H9 (cell line): ENCODE measurements around the gene CDK8. TPM values are rescaled to one million over a fixed set of nuclear protein-coding genes. Genes with fewer than 3 reads are reported as not detected.

Experiments used
- DNase-seq: peaks from one replicate; pipeline ENCODE4 v3.0.0-alpha.2; 2017
- H2AFZ ChIP-seq: one replicate; pipeline ENCODE4 v1.6.1; 2013; ENCODE audit warnings: mild to moderate bottlenecking, low read length, control low read depth, moderate library complexity
- H2AK5ac ChIP-seq: 2 replicates; pipeline ENCODE4 v1.6.1; 2013; ENCODE audit warnings: low read length, control low read depth, mixed read lengths; ENCODE audit not compliant: insufficient read length
- H2BK120ac ChIP-seq: one replicate; pipeline ENCODE4 v1.6.1; 2013; ENCODE audit warnings: low read depth, mild to moderate bottlenecking, low read length, control low read depth, inconsistent platforms; ENCODE audit not compliant: poor library complexity, severe bottlenecking
- H2BK12ac ChIP-seq: 2 replicates; pipeline ENCODE4 v1.6.1; 2013; ENCODE audit warnings: low read length, control low read depth, mixed read lengths, low read depth; ENCODE audit not compliant: insufficient read length
- H2BK15ac ChIP-seq: 2 replicates; pipeline ENCODE4 v1.6.1; 2013; ENCODE audit warnings: low read depth, low read length, control low read depth
- H2BK20ac ChIP-seq: one replicate; pipeline ENCODE4 v1.6.1; 2013; ENCODE audit warnings: low read depth, mild to moderate bottlenecking, low read length, control low read depth, inconsistent platforms; ENCODE audit not compliant: poor library complexity, severe bottlenecking
- H2BK5ac ChIP-seq: 2 replicates; pipeline ENCODE4 v1.6.1; 2013; ENCODE audit warnings: low read length, control low read depth, mixed read lengths; ENCODE audit not compliant: insufficient read length
- H3K14ac ChIP-seq: 2 replicates; pipeline ENCODE4 v1.6.1; 2013; ENCODE audit warnings: low read length, control low read depth; ENCODE audit not compliant: insufficient read depth
- H3K18ac ChIP-seq: 2 replicates; pipeline ENCODE4 v1.6.1; 2013; ENCODE audit warnings: low read depth, mild to moderate bottlenecking, mixed read lengths, low read length, control low read depth; ENCODE audit not compliant: insufficient read length
- H3K23ac ChIP-seq: 2 replicates; pipeline ENCODE4 v1.6.1; 2013; ENCODE audit warnings: low read length, control low read depth, mixed read lengths, low read depth; ENCODE audit not compliant: insufficient read length
- H3K23me2 ChIP-seq: 2 replicates; pipeline ENCODE4 v1.6.1; 2013; ENCODE audit warnings: low read depth, mild to moderate bottlenecking, mixed read lengths, low read length, control low read depth; ENCODE audit not compliant: insufficient read length, poor library complexity, severe bottlenecking
- H3K27ac ChIP-seq: 2 replicates; pipeline ENCODE4 v1.5.1; 2013; ENCODE audit warnings: low read length, control low read depth, mixed read lengths, low read depth; ENCODE audit not compliant: insufficient read length
- H3K27me3 ChIP-seq: 2 replicates; pipeline ENCODE4 v1.6.1; 2013; ENCODE audit warnings: low read length, control low read depth, inconsistent platforms; ENCODE audit not compliant: insufficient read depth
- H3K4ac ChIP-seq: 2 replicates; pipeline ENCODE4 v1.6.1; 2013; ENCODE audit warnings: low read depth, mild to moderate bottlenecking, control low read depth, inconsistent platforms, low read length, moderate library complexity
- H3K4me1 ChIP-seq: 2 replicates; pipeline ENCODE4 v1.6.1; 2013; ENCODE audit warnings: low read length, control low read depth, inconsistent platforms; ENCODE audit not compliant: insufficient read depth
- H3K4me2 ChIP-seq: 2 replicates; pipeline ENCODE4 v1.6.1; 2013; ENCODE audit warnings: low read length, control low read depth, mixed read lengths; ENCODE audit not compliant: insufficient read length, insufficient read depth
- H3K56ac ChIP-seq: 2 replicates; pipeline ENCODE4 v1.6.1; 2013; ENCODE audit warnings: low read depth, mild to moderate bottlenecking, mixed read lengths, low read length, control low read depth; ENCODE audit not compliant: insufficient read length
- H3K79me1 ChIP-seq: 2 replicates; pipeline ENCODE4 v1.6.1; 2013; ENCODE audit warnings: low read depth, mild to moderate bottlenecking, moderate library complexity, low read length, control low read depth, inconsistent platforms; ENCODE audit not compliant: insufficient read depth, poor library complexity, severe bottlenecking
- H3K79me2 ChIP-seq: 2 replicates; pipeline ENCODE4 v1.6.1; 2013; ENCODE audit warnings: low read length, control low read depth, inconsistent platforms; ENCODE audit not compliant: insufficient read depth
- H3K9ac ChIP-seq: 2 replicates; pipeline ENCODE4 v1.6.1; 2013; ENCODE audit warnings: low read length, control low read depth, mixed read lengths; ENCODE audit not compliant: insufficient read length; ENCODE audit errors: extremely low read depth
- H3K9me3 ChIP-seq: one replicate; pipeline ENCODE4 v1.6.1; 2013; ENCODE audit warnings: low read depth, low read length, inconsistent platforms; ENCODE audit not compliant: control insufficient read depth
- H3T11ph ChIP-seq: one replicate; pipeline ENCODE4 v1.6.1; 2013; ENCODE audit warnings: mild to moderate bottlenecking, low read length, control low read depth, inconsistent platforms
- H4K20me1 ChIP-seq: one replicate; pipeline ENCODE4 v1.6.1; 2013; ENCODE audit not compliant: control insufficient read depth, insufficient read length, insufficient read depth
- H4K5ac ChIP-seq: 2 replicates; pipeline ENCODE4 v1.6.1; 2013; ENCODE audit warnings: low read depth, mild to moderate bottlenecking, mixed read lengths, low read length, control low read depth; ENCODE audit not compliant: insufficient read length
- H4K8ac ChIP-seq: replicated peaks from 2 replicates; pipeline ENCODE4 v1.6.1; 2013; ENCODE audit warnings: low read length, control low read depth, mixed read lengths, low read depth; ENCODE audit not compliant: insufficient read length
- H4K91ac ChIP-seq: 2 replicates; pipeline ENCODE4 v1.6.1; 2013; ENCODE audit warnings: low read depth, mild to moderate bottlenecking, moderate library complexity, mixed read lengths, low read length, control low read depth; ENCODE audit not compliant: insufficient read length
- H3K27ac Mint-ChIP-seq, 3 experiments: 2 replicates in 2 of 3; 3 replicates in 1 of 3; pipeline ENCODE4 v1.8.0; 2020 to 2021; ENCODE audit warnings: mixed read lengths in 3 of 3, mild to moderate bottlenecking in 1 of 3, moderate library complexity in 1 of 3
- H3K27me3 Mint-ChIP-seq: 2 replicates; pipeline ENCODE4 v1.8.0; 2021; ENCODE audit warnings: low read depth, mild to moderate bottlenecking, moderate library complexity, mixed read lengths
- H3K36me3 Mint-ChIP-seq, 3 experiments: 2 replicates in 2 of 3; 3 replicates in 1 of 3; pipeline ENCODE4 v1.8.0; 2020 to 2021; ENCODE audit warnings: low read depth in 3 of 3, mixed read lengths in 3 of 3; ENCODE audit not compliant: insufficient read depth in 1 of 3
- H3K4me1 Mint-ChIP-seq, 2 experiments: 2 replicates each; pipeline ENCODE4 v1.8.0; 2020; ENCODE audit warnings: mixed read lengths in 2 of 2
- H3K4me3 Mint-ChIP-seq, 2 experiments: 2 replicates in 1 of 2; 3 replicates in 1 of 2; pipeline ENCODE4 v1.8.0; 2020 to 2021; ENCODE audit warnings: mild to moderate bottlenecking in 2 of 2, mixed read lengths in 2 of 2, moderate library complexity in 1 of 2
- H3K9me3 Mint-ChIP-seq, 2 experiments: 2 replicates in 1 of 2; 3 replicates in 1 of 2; pipeline ENCODE4 v1.8.0; 2020; ENCODE audit warnings: mild to moderate bottlenecking in 2 of 2, mixed read lengths in 2 of 2, moderate library complexity in 1 of 2
- WGBS: extraction: QIAGEN DNeasy Blood & Tissue Kit; methylation state at CpG from one replicate; pipeline ENCODE4 v1.1.7; 2013; ENCODE audit warnings: missing lambda C conversion rate, low lambda C conversion rate, mixed read lengths; ENCODE audit not compliant: insufficient read length; ENCODE audit errors: extremely low coverage; 5-methylcytosine and 5-hydroxymethylcytosine counted together
- total RNA-seq: library from RNA; stranded (reverse); gene quantifications from 2 replicates; pipeline ENCODE4 v1.2.1, GENCODE V29; 2021
- TF ChIP-seq, protein P1 (sequence below): fragments of 200-600 bp; sonication (generic); conservative IDR thresholded peaks from 3 replicates; pipeline ENCODE4 v1.8.0; 2021; ENCODE audit warnings: antibody characterized with exemption, mild to moderate bottlenecking

Gene CDK8
- total RNA-seq, 1 experiment from 2014 or later = 18.1 TPM

DNA sequence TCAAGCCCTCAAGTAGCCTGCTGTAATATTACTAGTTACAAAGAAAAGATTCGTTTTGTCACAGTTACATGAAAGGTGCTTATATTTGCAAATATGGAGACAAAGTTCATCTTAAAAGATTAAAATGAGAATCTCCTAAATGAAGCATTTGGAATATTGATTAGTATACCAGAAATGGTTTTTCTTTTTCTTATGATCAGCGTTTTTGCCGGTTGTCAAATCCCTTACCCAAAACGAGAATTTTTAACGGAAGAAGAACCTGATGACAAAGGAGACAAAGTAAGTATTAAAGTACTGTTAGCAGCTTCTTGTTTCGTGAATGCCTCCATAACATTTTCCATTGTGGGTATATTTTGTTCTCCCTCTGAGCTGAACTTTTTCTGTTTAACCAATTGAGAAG is 147.1 kb downstream of the CDK8 start:
- Histone ChIP-seq H3K18ac (no peak overlapping the region), H3K27me3 (no peaks in the 10 kb centered on the region; the same call in 1 of the 2 replicates), H3T11ph (no peak overlapping the region), H3K9ac (no peak overlapping the region), H2BK5ac (no peak overlapping the region), H2AK5ac (no peak overlapping the region), H2AFZ (no peak overlapping the region), H3K4ac (no peak overlapping the region), H3K27ac (no peak overlapping the region), H3K79me1 (no peaks in the 10 kb centered on the region), H3K4me2 (no peak overlapping the region), H4K5ac (no peak overlapping the region), H2BK20ac (no peak overlapping the region), H3K9me3 (no peaks in the 10 kb centered on the region), H4K91ac (no peak overlapping the region), H4K8ac (no peak overlapping the region), H3K23ac (no peak overlapping the region), H3K79me2 (no peaks in the 10 kb centered on the region), H3K56ac (no peak overlapping the region), H3K14ac (no peak overlapping the region), H4K20me1 (no peaks in the 10 kb centered on the region), H3K23me2 (no peaks in the 10 kb centered on the region), H2BK12ac (no peak overlapping the region), H2BK15ac (no peak overlapping the region), H3K4me1 (no peaks in the 10 kb centered on the region), H2BK120ac (no peak overlapping the region)
- no peak overlapping the region for H3K4me3 Mint-ChIP-seq
- no peak for DNase-seq
- H3K36me3 Mint-ChIP-seq = peaks cover 7 to 38% (median 14%) of the 10 kb centered on the region in 3 experiments; a peak in 6 of 7 replicates
- H3K9me3 Mint-ChIP-seq = no peaks in the 10 kb centered on the region
- TF ChIP-seq, protein P1, sequence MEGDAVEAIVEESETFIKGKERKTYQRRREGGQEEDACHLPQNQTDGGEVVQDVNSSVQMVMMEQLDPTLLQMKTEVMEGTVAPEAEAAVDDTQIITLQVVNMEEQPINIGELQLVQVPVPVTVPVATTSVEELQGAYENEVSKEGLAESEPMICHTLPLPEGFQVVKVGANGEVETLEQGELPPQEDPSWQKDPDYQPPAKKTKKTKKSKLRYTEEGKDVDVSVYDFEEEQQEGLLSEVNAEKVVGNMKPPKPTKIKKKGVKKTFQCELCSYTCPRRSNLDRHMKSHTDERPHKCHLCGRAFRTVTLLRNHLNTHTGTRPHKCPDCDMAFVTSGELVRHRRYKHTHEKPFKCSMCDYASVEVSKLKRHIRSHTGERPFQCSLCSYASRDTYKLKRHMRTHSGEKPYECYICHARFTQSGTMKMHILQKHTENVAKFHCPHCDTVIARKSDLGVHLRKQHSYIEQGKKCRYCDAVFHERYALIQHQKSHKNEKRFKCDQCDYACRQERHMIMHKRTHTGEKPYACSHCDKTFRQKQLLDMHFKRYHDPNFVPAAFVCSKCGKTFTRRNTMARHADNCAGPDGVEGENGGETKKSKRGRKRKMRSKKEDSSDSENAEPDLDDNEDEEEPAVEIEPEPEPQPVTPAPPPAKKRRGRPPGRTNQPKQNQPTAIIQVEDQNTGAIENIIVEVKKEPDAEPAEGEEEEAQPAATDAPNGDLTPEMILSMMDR = no peak
- H3K27ac Mint-ChIP-seq = no peak overlapping the region
- WGBS = no CpG with 5 or more reads among the region's 6 CpGs
- H3K4me1 Mint-ChIP-seq = no peaks in the 10 kb centered on the region
- no peaks in the 10 kb centered on the region for H3K27me3 Mint-ChIP-seq
